Ovary (tissue), 3 donors: Measurements from ENCODE around the gene EDAR.

ENCODE experiments used
- CTCF ChIP-seq, 3 donors: fragments of 450-650 bp in 2 of 3; fragments of 200-600 bp in 1 of 3; IDR thresholded peaks; one replicate each; pipeline versions ENCODE4 v1.5.1 to v1.8.0; 2016 to 2022; ENCODE audit warnings: antibody characterized with exemption in 3 of 3, mild to moderate bottlenecking in 1 of 3
- POLR2A ChIP-seq: fragments of 450-650 bp; IDR thresholded peaks from one replicate; pipeline ENCODE4 v1.6.1; 2017; ENCODE audit warnings: antibody characterized with exemption, mild to moderate bottlenecking, moderate library complexity
- donor health status: DM: no; HTN: no; CAD: no.

GRCh38 chr2:108925735-108926134 is 63.3 kb downstream of the EDAR start:
- TF ChIP-seq CTCF (IDR thresholded peaks at IDR 0.05) (no peak), POLR2A (no peak)
